Loucy (cell line): ENCODE data around the gene ISL1.

Source experiments
- H2AFZ ChIP-seq: fragments of 200-600 bp; sonication (generic); 2 replicates; pipeline ENCODE4 v1.6.0; 2016; ENCODE audit warnings: antibody characterized with exemption, mild to moderate bottlenecking, low read length, moderate library complexity
- H3F3A ChIP-seq: fragments of 200-600 bp; 2 replicates; pipeline ENCODE4 v1.6.0; 2016; ENCODE audit warnings: antibody characterized with exemption, low read depth, mild to moderate bottlenecking
- H3K27me3 ChIP-seq: fragments of 200-600 bp; sonication (generic); 2 replicates; pipeline ENCODE4 v1.6.1; 2014; ENCODE audit warnings: low read length, mild to moderate bottlenecking; ENCODE audit not compliant: insufficient read depth, poor library complexity, severe bottlenecking
- H3K36me3 ChIP-seq: fragments of 200-600 bp; sonication (generic); 2 replicates; pipeline ENCODE4 v1.6.1; 2016; ENCODE audit warnings: low read length; ENCODE audit not compliant: insufficient read depth
- H3K4me1 ChIP-seq: fragments of 200-600 bp; sonication (generic); 2 replicates; pipeline ENCODE4 v1.5.1; 2014; ENCODE audit warnings: low read length, mild to moderate bottlenecking; ENCODE audit not compliant: insufficient read depth, poor library complexity, severe bottlenecking
- H3K4me2 ChIP-seq: fragments of 200-600 bp; sonication (generic); 2 replicates; pipeline ENCODE4 v1.6.0; 2014; ENCODE audit warnings: antibody characterized with exemption, low read length, low read depth, mild to moderate bottlenecking; ENCODE audit not compliant: poor library complexity, severe bottlenecking
- H3K4me3 ChIP-seq: fragments of 200-600 bp; sonication (generic); 2 replicates; pipeline ENCODE4 v1.5.1; 2014; ENCODE audit warnings: low read length, mild to moderate bottlenecking, mixed read lengths; ENCODE audit not compliant: poor library complexity, severe bottlenecking
- H3K79me2 ChIP-seq: fragments of 200-600 bp; sonication (generic); 2 replicates; pipeline ENCODE4 v1.6.1; 2014; ENCODE audit warnings: low read length; ENCODE audit not compliant: insufficient read depth
- H3K9ac ChIP-seq: fragments of 200-600 bp; sonication (generic); 2 replicates; pipeline ENCODE4 v1.6.0; 2014; ENCODE audit warnings: mild to moderate bottlenecking, low read depth, low read length, moderate library complexity; ENCODE audit not compliant: poor library complexity, severe bottlenecking
- H3K9me2 ChIP-seq: fragments of 200-600 bp; sonication (generic); replicated peaks from 2 replicates; pipeline ENCODE4 v1.6.1; 2016; ENCODE audit warnings: low read depth, low read length, mixed read lengths
- H3K9me3 ChIP-seq: fragments of 200-600 bp; sonication (generic); 2 replicates; pipeline ENCODE4 v1.6.1; 2014; ENCODE audit warnings: mild to moderate bottlenecking, antibody characterized with exemption, low read length, low read depth; ENCODE audit not compliant: insufficient read depth
- H4K20me1 ChIP-seq: fragments of 200-600 bp; sonication (generic); 2 replicates; pipeline ENCODE4 v1.6.0; 2014; ENCODE audit warnings: antibody characterized with exemption, low read length, mild to moderate bottlenecking; ENCODE audit not compliant: insufficient read depth, poor library complexity, severe bottlenecking
- EZH2phosphoT487 ChIP-seq: fragments of 200-600 bp; IDR thresholded peaks from 2 replicates; pipeline ENCODE4 v1.6.1; 2018; ENCODE audit warnings: antibody characterized with exemption, mild to moderate bottlenecking, moderate library complexity, borderline replicate concordance
- TF ChIP-seq, protein P1 (sequence below): fragments of 200-600 bp; sonication (generic); conservative IDR thresholded peaks from 2 replicates; pipeline ENCODE4 v1.5.1; 2014; ENCODE audit warnings: mild to moderate bottlenecking, antibody characterized with exemption, low read length

The ISL1 gene

DNA sequence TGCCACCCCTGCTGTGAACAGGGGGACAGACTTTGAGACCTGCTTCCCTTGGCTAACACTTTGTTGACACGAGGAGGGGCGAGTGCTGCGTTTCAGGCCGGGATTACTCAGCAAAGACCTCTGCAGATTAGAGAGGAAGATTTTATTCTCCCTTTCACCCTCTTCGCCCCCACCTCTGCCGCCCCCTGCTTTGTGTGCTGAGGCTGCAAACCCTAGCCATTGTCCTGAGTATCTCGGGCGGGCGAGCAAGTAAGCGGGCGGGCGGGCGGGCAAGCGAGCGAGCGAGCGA lies 6.0 kb downstream of the ISL1 start:
- H3K9me2 ChIP-seq, result no peaks in the 10 kb centered on the region
- H3K27me3 ChIP-seq, result no peaks in the 10 kb centered on the region
- TF ChIP-seq, protein P1, sequence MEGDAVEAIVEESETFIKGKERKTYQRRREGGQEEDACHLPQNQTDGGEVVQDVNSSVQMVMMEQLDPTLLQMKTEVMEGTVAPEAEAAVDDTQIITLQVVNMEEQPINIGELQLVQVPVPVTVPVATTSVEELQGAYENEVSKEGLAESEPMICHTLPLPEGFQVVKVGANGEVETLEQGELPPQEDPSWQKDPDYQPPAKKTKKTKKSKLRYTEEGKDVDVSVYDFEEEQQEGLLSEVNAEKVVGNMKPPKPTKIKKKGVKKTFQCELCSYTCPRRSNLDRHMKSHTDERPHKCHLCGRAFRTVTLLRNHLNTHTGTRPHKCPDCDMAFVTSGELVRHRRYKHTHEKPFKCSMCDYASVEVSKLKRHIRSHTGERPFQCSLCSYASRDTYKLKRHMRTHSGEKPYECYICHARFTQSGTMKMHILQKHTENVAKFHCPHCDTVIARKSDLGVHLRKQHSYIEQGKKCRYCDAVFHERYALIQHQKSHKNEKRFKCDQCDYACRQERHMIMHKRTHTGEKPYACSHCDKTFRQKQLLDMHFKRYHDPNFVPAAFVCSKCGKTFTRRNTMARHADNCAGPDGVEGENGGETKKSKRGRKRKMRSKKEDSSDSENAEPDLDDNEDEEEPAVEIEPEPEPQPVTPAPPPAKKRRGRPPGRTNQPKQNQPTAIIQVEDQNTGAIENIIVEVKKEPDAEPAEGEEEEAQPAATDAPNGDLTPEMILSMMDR, result no peak
- TF ChIP-seq EZH2phosphoT487, result no peak
- H3K4me2 ChIP-seq, result no peak overlapping the region
- H2AFZ ChIP-seq, result no peak overlapping the region
- H3K79me2 ChIP-seq, result no peaks in the 10 kb centered on the region
- H3K36me3 ChIP-seq, result no peaks in the 10 kb centered on the region
- H3K9me3 ChIP-seq, result no peaks in the 10 kb centered on the region
- H3K9ac ChIP-seq, result no peak overlapping the region
- no peaks in the 10 kb centered on the region for H4K20me1 ChIP-seq
- H3F3A ChIP-seq, result no peaks in the 10 kb centered on the region
- no peaks in the 10 kb centered on the region for H3K4me1 ChIP-seq
- no peak overlapping the region for H3K4me3 ChIP-seq

DNA sequence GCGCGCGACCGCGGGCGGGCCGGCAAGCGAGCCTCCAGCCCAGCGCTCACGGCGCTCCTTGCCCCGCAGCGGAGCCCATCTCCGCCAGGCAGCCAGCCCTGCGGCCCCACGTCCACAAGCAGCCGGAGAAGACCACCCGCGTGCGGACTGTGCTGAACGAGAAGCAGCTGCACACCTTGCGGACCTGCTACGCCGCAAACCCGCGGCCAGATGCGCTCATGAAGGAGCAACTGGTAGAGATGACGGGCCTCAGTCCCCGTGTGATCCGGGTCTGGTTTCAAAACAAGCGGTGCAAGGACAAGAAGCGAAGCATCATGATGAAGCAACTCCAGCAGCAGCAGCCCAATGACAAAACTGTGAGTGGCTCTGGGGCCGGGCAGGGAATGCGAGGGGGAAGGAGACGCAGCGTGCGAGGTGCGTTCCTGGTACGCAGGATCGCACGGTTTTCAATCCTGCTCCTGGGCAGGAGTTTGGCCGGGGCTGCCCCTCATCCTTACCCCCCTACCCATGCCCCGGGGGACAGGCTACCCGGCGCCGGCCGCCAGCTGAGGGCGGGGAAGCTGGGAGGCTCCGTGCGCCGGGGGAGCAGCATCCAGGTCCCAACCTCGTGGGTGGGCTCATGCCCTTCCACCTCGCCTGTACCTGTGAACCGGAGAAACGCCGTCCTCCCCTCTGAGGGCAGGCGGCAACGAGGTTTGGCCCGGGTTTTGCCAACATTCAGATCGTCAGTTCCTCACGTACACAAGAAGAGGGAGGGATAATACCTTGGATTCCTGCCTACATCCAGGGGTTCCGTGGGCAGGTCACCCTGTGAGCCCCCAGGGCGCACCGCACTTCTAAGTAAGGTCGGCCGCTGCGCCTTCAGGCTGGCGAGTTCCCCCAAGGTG lies 6.6 kb downstream of the ISL1 start:
- H3F3A ChIP-seq, result no peaks in the 10 kb centered on the region
- no peaks in the 10 kb centered on the region for H3K9me3 ChIP-seq
- H3K4me3 ChIP-seq, result no peak overlapping the region
- no peak overlapping the region for H3K4me2 ChIP-seq
- no peaks in the 10 kb centered on the region for H4K20me1 ChIP-seq
- no peaks in the 10 kb centered on the region for H3K9me2 ChIP-seq
- no peaks in the 10 kb centered on the region for H3K27me3 ChIP-seq
- no peak overlapping the region for H2AFZ ChIP-seq
- H3K4me1 ChIP-seq, result no peaks in the 10 kb centered on the region
- H3K36me3 ChIP-seq, result no peaks in the 10 kb centered on the region
- H3K9ac ChIP-seq, result no peak overlapping the region
- no peaks in the 10 kb centered on the region for H3K79me2 ChIP-seq
- TF ChIP-seq EZH2phosphoT487, result no peak
- TF ChIP-seq, protein P1, result no peak

DNA sequence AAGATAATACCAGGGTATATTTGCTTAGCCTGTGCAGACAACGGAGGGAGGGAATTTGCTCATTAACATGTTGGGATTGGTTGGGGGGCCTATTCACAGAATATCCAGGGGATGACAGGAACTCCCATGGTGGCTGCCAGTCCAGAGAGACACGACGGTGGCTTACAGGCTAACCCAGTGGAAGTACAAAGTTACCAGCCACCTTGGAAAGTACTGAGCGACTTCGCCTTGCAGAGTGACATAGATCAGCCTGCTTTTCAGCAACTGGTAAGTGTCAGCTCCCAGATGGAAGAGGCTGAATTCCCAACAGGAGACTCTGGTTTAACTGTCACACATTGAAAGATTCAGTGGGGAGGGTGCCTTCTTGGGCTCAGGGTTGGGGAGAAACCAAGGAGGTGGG lies 7.9 kb downstream of the ISL1 start:
- Histone ChIP-seq H3K9ac (no peak overlapping the region), H3K36me3 (no peaks in the 10 kb centered on the region), H3K27me3 (no peaks in the 10 kb centered on the region), H3K79me2 (no peaks in the 10 kb centered on the region), H4K20me1 (no peaks in the 10 kb centered on the region), H3K4me1 (no peaks in the 10 kb centered on the region), H3K4me2 (no peak overlapping the region), H2AFZ (no peak overlapping the region), H3K9me2 (no peaks in the 10 kb centered on the region), H3K9me3 (no peaks in the 10 kb centered on the region), H3K4me3 (no peak overlapping the region), H3F3A (no peaks in the 10 kb centered on the region)
- TF ChIP-seq, protein P1, result no peak
- no peak for TF ChIP-seq EZH2phosphoT487
